ENCODE data around the gene SORCS2.

Gene SORCS2

GRCh38 chr4:7267829-7268228 lies 75.5 kb downstream of the SORCS2 start:
- DNase-seq (ENCODE audit: low read depth in 2 of 2), result no peak

- no peak for DNase-seq (ENCODE audit: low read depth in 2 of 2)
Measured at GRCh38 chr4:7268941-7269340, 76.6 kb downstream of the SORCS2 start.

GRCh38 chr4:7270121-7270520 lies 77.8 kb downstream of the SORCS2 start:
- DNase-seq (ENCODE audit: low read depth in 2 of 2), result no peak

DNA sequence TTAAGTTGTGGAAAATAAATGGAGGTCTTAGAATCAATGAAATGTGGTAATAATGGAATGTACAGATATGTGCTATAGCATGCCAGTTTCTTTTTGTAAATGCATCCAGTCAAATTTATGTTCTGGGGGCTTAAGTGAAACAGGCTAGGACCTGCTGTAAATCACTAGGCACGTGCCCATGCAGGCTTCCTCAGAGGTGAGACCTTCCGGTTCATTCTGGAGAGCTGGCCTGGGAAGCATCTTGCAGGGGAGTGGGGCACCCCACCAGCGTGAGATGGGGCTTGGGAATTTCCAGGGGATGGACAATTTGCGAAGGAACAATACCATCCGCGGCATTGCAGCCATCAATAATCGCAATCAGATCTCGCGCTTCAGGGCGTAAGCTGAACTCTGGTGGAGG lies 80.1 kb downstream of the SORCS2 start:
- no peak for DNase-seq (ENCODE audit: low read depth in 2 of 2)

GRCh38 chr4:7273738-7274297 lies 81.5 kb downstream of the SORCS2 start:
- DNase-seq (ENCODE audit: low read depth in 2 of 2), result no peak

GRCh38 chr4:7275067-7275466 lies 82.7 kb downstream of the SORCS2 start:
- DNase-seq (ENCODE audit: low read depth in 2 of 2), result no peak

DNA sequence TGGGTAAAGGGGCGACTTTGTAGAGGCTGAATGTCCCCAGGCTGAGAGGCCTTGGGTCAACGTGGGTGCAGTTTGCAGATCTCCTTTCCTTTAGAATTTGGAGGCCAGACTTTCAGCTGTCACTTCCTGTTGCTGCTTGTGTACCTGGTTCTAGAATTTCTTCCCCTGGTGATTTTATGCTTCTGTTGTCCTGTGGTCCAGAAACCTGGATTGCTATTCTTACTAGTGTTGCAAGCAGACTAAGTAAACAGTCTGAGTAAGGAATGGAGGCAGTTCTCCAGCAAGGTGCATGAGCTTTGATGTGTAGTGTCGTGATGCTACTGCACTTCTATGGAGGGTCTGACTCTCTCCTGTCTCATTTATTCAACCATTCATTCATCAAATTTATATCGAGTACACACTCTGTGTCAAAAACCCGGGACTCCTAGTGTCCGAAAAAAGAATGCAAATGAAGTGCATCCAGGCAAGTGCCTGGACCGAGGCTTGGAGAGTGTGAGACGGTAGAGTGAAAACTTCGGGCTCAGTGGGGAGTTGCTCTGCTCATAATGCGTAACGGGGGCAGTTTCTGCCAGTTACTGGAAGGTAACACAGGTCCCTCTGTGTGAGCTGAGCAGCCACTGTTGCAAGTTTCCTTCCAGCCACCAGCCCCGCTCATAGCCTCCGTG lies 83.3 kb downstream of the SORCS2 start:
- no peak for DNase-seq (ENCODE audit: low read depth in 2 of 2)

DNA sequence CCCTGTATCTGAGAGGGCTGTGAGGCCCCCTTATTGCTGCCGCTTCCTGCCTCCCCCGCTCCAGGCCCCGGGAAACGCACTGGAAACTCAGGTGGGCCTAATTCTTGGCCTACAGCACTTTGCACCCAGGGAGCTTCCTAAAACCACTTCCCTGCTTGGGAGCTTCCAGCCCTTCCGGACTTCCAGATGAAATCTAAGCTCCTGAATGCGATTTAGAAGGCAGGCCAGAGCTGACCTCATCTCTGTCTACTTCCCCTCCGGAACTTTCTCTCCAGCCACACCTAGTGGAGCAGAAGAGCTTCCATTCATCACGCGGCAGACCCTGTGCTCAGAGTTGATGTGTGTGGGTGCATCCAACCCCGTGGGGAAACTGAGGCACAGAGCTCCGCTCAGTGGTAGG lies 84.2 kb downstream of the SORCS2 start:
- no peak for DNase-seq (ENCODE audit: low read depth in 2 of 2)

DNA sequence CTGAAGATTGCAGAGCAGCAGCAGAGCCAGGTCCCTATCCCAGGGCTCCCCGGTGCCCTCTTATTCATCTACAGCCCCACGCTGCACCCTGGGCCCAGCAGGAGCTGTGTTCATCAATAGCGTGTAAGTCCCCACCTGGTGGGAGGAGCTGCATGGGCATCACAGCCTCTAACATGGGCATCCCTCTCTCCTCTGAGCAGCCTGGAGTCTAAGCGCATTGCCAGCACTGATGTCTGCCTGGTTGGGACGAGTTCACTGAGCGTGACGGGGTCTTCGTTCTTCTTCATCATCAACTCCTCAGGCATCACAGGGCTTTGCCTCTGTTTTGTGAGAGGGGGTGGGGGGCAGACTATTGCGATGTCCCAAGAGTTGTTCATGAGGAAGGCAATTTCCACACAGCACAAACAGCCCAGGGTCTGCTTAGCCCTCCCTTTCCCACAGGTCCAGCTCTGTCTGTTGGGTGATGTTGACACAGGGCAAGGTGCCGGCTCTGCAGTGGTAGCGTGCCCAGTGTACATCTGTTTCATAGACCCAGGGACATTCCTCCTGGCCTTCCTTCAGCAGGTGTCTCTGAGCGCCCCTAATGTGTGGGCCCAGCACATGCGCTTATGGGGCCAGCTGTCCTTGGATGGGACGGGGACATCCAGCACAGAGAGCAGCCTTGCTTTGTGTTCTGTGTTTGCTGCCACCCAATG lies 85.9 kb downstream of the SORCS2 start:
- no peak for DNase-seq (ENCODE audit: low read depth in 2 of 2)

- DNase-seq (ENCODE audit: low read depth in 2 of 2), result no peak
Measured at GRCh38 chr4:7278981-7279380, 86.6 kb downstream of the SORCS2 start.

GRCh38 chr4:7279902-7280301 lies 87.6 kb downstream of the SORCS2 start:
- no peak for DNase-seq (ENCODE audit: low read depth in 2 of 2)

DNA sequence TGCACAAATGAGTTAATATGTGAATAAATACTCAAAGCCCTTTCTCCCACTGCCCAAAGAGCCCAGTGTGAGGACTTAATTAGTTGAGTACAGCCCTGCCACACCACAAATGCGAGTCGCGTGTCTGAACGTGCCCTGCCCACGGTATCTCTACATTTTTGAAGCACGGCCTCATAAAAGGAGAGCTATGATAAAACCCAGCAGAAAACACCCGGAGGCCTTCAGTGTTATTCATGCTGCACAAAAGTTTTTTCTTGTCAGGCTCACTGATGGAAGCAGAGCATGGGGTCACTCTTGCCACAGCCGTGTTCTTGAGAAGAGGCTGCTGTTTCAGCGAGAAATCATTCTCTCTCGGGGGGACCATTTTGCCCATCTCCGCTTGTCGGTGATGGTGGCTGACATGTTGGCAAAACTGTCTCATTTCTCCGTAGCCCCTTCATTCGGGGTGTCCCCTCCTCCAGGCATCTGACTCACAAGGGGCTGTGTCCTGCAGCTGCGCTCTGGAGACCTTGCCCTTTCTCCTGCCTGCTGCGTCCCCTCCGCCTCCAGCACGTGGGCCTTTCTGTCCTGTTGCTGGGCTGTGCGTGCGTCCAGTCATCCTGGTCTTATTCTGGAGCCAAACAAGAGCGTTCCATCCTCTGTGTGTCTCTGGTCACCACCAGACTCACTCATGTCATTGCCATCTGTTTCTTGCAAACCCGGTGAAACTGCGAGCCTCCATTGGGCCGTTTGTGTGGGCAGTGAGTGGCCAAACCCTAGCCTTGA lies 88.8 kb downstream of the SORCS2 start:
- no peak for DNase-seq (ENCODE audit: low read depth in 2 of 2)

DNA sequence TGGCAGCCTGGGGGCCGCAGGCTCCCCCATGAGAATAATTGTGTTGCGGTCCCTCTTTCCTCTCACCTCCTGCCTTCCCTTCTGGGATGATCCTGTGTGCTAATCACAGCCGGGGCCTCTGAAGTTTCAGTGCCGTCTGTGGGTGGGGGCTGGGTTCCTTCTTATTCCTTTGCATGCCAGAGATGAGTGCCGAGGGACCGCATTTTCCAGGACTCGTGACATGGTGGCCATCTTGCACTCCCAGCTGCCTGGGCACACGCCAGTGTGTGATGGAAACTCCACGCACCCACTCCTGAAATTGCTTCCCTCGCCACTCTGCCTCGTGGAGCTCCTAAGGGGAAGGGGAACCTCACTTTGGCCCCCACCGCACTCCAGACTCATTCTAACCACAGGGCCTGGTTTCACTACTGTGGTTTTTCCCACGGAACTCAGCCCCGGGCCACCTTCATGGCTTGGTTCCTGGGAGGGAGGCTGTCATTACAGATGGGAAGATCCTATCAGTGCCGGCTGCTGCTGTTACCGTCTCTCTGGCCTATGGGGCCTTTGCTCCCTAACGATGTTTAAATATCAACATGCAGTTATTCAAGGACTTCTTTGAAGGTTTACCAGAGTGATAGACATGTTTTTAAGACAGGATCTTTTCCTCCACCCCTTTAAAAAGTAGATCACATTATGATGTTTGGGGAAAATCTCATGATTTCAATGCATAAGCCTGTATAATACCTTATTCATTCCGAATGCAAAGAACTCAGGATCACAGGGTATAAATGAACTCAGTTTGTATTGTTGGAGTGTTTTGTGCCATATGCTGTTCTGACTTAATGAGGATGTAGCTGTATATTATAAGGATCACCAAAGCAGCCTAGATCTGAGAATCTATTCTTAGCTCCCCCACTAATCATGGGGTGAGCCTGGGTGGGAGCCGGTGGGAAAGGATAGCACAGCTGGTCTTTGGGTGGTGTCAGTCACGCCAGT lies 89.6 kb downstream of the SORCS2 start:
- DNase-seq (ENCODE audit: low read depth in 2 of 2), result no peak

- no peak for DNase-seq (ENCODE audit: low read depth in 2 of 2)
Measured at GRCh38 chr4:7282786-7283440, 90.6 kb downstream of the SORCS2 start.

- no peak for DNase-seq (ENCODE audit: low read depth in 2 of 2)
Measured at GRCh38 chr4:7285244-7286094, 93.1 kb downstream of the SORCS2 start.

DNA sequence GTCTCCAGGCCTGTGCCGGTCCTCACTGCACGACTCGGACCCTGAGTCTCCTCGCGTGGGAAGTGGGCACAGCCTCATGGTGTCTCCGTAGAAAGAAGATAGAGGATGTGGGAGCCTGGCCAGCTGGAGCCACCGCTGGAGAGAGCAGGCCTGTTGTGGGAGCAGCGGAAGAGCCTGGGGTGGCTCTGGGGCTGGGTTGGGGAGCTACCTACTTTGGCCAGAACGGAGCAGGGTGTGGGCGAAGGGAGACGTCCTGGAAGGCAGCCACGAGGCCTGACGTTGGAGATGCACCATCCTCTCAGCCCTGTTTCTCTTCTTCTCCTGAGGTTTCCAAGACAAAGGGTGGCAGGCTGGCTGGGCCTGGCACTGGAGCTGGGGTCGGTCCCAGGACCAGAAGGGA lies 93.8 kb downstream of the SORCS2 start:
- DNase-seq (ENCODE audit: low read depth in 2 of 2), result no peak

DNA sequence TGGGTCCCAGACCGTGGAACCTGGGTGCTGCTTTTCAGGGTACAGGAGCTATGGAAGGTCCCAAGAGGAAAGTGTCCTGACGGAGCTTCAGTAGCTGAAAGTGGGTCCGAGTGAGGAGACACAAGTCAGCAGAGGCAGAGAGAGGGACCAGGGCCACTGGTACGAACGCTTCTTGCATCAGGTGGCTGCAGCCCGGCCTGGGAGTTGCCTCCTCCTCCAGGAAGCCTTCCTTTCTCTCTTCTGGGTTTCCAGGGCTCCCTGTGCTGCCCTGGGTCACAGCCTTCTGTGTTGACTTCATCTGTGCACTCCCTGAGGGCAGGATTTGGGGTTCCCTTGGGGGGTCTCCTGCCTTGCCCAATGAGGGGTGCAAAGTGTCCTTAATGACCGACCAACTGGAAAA lies 94.5 kb downstream of the SORCS2 start:
- no peak for DNase-seq (ENCODE audit: low read depth in 2 of 2)

DNA sequence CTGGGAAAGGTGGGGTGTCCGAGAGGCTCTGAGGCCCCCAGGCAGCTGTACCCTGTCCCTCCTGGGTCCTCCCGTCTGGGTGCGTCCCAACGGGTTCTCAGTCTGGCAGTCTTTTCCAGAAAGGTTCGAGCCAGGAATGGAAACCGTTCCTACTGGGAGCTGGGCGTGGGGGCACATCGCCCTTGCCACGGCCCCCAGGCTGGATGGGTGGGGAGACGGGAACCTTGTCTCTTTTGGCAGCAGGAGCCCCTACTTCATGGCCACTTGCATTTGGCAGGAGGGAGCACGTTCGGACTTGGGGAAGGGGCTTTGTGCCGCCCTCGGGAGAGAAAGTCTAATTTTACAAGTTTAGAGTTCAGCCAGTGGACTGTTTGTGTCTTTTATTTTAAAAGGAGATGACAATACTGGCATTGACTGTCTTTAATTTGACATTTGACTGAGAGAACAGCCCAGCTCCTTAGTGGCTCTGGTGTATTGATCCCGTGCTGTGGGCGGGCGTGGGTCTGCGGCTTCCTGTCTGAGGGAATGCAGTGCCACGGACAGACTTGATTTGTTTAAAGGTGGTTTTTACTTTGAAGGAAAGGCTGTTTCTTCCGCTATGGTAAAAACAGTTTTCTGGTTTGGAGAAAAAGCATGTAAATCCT lies 95.1 kb downstream of the SORCS2 start:
- no peak for DNase-seq (ENCODE audit: low read depth in 2 of 2)

- DNase-seq (ENCODE audit: low read depth in 2 of 2), result no peak
Measured at GRCh38 chr4:7287918-7288280, 95.6 kb downstream of the SORCS2 start.

Measured in stimulated activated CD8-positive, alpha-beta memory T cell treated with anti-CD3 and anti-CD28 coated beads, Interleukin-2, amount 100 ng/mL, for 48 hours (primary cell).